B cell (primary cell): Measurements from ENCODE around the gene CCDC70.

Experiments
- CTCF ChIP-seq: fragments of 200-600 bp; IDR thresholded peaks from one replicate; pipeline ENCODE4 v1.8.0; 2022; ENCODE audit warnings: antibody characterized with exemption, mild to moderate bottlenecking
- EZH2 ChIP-seq: IDR thresholded peaks from 2 replicates; pipeline ENCODE4 v1.6.1; 2012; ENCODE audit warnings: borderline replicate concordance, low read depth, mild to moderate bottlenecking, moderate library complexity, low read length; ENCODE audit not compliant: insufficient read depth, poor library complexity, severe bottlenecking

GRCh38 chr13:51865838-51866237, 4.1 kb downstream of the CCDC70 start:
- TF ChIP-seq CTCF (no peak), EZH2 (no peak)
